HG02763 (cell line): Measurements from ENCODE around the gene FLG.
"Not testable (repeated sequence)": the region's sequence is repeated elsewhere in the genome, so short reads cannot be mapped to it uniquely, and the experiment has no call there.

Source experiments
- ATAC-seq: cut with Tn5 transposase; IDR thresholded peaks from one replicate; pipeline ENCODE4 v1.9.1; 2021; ENCODE audit warnings: mild to moderate bottlenecking, moderate library complexity; ENCODE audit not compliant: unreplicated experiment

The FLG gene

DNA sequence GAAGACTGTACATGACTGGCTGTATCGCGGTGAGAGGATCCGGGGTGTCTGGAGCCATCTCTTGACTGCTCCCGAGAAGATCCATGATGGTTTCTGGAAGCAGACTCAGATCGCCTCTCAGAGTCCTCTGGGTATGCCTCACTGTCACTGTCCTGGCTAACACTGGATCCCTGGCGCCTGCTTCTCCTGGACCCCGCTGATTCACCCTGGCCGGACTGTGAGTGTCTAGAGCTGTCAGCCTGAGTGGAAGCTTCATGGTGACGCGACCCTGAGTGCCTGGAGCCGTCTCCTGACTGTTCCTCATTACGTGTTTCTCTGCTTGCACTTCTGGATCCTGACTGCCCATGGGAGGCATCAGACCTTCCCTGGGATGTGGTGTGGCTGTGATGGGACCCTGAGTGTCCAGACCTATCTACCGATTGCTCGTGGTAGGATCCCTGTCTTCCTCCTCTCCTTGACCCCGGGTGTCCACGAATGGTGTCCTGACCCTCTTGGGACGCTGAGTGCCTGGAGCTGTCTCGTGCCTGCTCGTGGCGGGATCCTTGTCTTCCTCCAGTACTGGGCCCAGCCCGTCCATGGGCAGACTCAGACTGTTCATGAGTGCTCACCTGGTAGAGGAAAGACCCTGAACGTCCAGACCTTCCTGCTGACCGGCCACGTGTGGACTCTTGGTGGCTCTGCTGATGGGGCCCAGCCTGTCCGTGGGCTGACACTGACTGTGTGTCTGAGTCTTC lies 21.7 kb downstream of the FLG start:
- not testable (repeated sequence) for ATAC-seq

DNA sequence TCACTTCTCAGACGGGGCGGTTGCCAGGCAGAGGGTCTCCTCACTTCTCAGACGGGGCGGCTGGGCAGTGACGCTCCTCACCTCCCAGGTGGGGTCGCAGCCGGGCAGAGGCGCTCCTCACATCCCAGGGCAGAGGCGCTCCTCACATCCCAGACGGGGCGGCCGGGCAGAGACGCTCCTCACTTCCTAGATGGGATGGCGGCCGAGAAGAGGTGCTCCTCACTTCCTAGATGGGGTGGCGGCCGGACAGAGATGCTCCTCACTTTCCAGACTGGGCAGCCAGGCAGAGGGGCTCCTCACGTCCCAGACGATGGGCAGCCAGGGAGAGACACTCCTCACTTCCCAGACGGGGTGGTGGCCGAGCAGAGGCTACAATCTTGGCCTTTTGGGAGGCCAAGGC lies 68.6 kb downstream of the FLG start:
- ATAC-seq, result not testable (repeated sequence)
